ENCODE measurements around the gene DAB1.
A peak's percentile ranks its signal among the peaks of the same experiment; 100 is the strongest.

DAB1 gene

GRCh38 chr1:57410508-57410907 is 13.4 kb downstream of the DAB1 start:
- DNase-seq = no peak

- no peak for DNase-seq
These were observed 15.9 kb downstream of the DAB1 start for GRCh38 chr1:57407928-57408327.

GRCh38 chr1:57406428-57406970 is 17.4 kb downstream of the DAB1 start:
- DNase-seq = no peak

- DNase-seq = no peak
These were observed 19.0 kb downstream of the DAB1 start for GRCh38 chr1:57404884-57405283.

- DNase-seq = no peak
These were observed 20.7 kb downstream of the DAB1 start for GRCh38 chr1:57403201-57403600.

- no peak for DNase-seq
These were observed 22.2 kb downstream of the DAB1 start for GRCh38 chr1:57401671-57402070.

GRCh38 chr1:57400048-57400447 is 23.8 kb downstream of the DAB1 start:
- DNase-seq = no peak

- DNase-seq = no peak
These were observed 30.7 kb downstream of the DAB1 start for GRCh38 chr1:57393058-57393584.

- DNase-seq = no peak
These were observed 38.5 kb downstream of the DAB1 start for GRCh38 chr1:57385336-57385735.

- DNase-seq = no peak
These were observed 39.0 kb downstream of the DAB1 start for GRCh38 chr1:57384901-57385300.

GRCh38 chr1:57384284-57384683 is 39.6 kb downstream of the DAB1 start:
- DNase-seq = no peak

- no peak for DNase-seq
These were observed 42.0 kb downstream of the DAB1 start for GRCh38 chr1:57381871-57382270.

- no peak for DNase-seq
These were observed 42.4 kb downstream of the DAB1 start for GRCh38 chr1:57381426-57381825.

- DNase-seq = no peak
These were observed 42.9 kb downstream of the DAB1 start for GRCh38 chr1:57380923-57381322.

GRCh38 chr1:57378534-57378933 is 45.3 kb downstream of the DAB1 start:
- no peak for DNase-seq

GRCh38 chr1:57377339-57378139 is 46.3 kb downstream of the DAB1 start:
- DNase-seq = no peak

GRCh38 chr1:57376041-57376440 is 47.8 kb downstream of the DAB1 start:
- no peak for DNase-seq

- no peak for DNase-seq
These were observed 54.0 kb downstream of the DAB1 start for GRCh38 chr1:57369889-57370288.

- no peak for DNase-seq
These were observed 55.9 kb downstream of the DAB1 start for GRCh38 chr1:57367945-57368344.

GRCh38 chr1:57363643-57364042 is 60.2 kb downstream of the DAB1 start:
- DNase-seq = peak; percentile 21

- no peak for DNase-seq
These were observed 60.7 kb downstream of the DAB1 start for GRCh38 chr1:57363165-57363564.

GRCh38 chr1:57362480-57362879 is 61.4 kb downstream of the DAB1 start:
- no peak for DNase-seq

GRCh38 chr1:57361516-57361915 is 62.3 kb downstream of the DAB1 start:
- peak; percentile 88 for DNase-seq

GRCh38 chr1:57360846-57361407 is 62.9 kb downstream of the DAB1 start:
- DNase-seq = no peak

Measured in NCI-H1694 treated with DMSO at 0.1 percent for 48 hours (cell line).